ENCODE measurements around the gene ELMO1. TPM values are rescaled to one million over a fixed set of nuclear protein-coding genes. Genes with fewer than 3 reads are reported as not detected.

ELMO1 gene
- total and polyA plus RNA-seq, 2 of the 13 experiments (the other 11 are each of a cell fraction or from before 2014, with no cell fraction given), result 0.11 to 0.17 TPM

GRCh38 chr7:36971515-36972139 is 477.0 kb downstream of the ELMO1 start (continued):
- TF ChIP-seq GABPB1 (CRISPR knock-in tag; IDR thresholded peaks at IDR 0.05) (no peak; the same call in 1 of the 2 replicates), CHD4 (IDR thresholded peaks at IDR 0.05; ENCODE audit: borderline replicate concordance, low read length) (0 out of 2 replicates have a peak, but pooled peaks have one; percentile 82), SMAD9 (CRISPR knock-in tag; IDR thresholded peaks at IDR 0.05) (no peak), MIXL1 (CRISPR knock-in tag; IDR thresholded peaks at IDR 0.05) (peak; percentile 100), PRMT3 (CRISPR knock-in tag; IDR thresholded peaks at IDR 0.05; ENCODE audit: borderline replicate concordance, low read depth) (no peak), SMARCC2 (IDR thresholded peaks at IDR 0.05) (0 out of 2 replicates have a peak, but pooled peaks have one; percentile 44), ZBTB43 (CRISPR knock-in tag; conservative IDR thresholded peaks at IDR 0.05) (peak; percentile 54; the same call in 1 of the 2 replicates), ZFP1 (CRISPR knock-in tag; IDR thresholded peaks at IDR 0.05) (peak; percentile 79; the same call in 1 of the 2 replicates), USF2 (IDR thresholded peaks at IDR 0.05; ENCODE audit: low read depth, low read length) (no peak), USF2 (CRISPR knock-in tag; IDR thresholded peaks at IDR 0.05; ENCODE audit: borderline replicate concordance) (no peak; the same call in 1 of the 2 replicates), ZNF362 (CRISPR knock-in tag; IDR thresholded peaks at IDR 0.05; ENCODE audit: borderline replicate concordance) (peak; percentile 94), SATB2 (CRISPR knock-in tag; IDR thresholded peaks at IDR 0.05) (peak; percentile 29; the same call in 1 of the 2 replicates), KLF16 (CRISPR knock-in tag; IDR thresholded peaks at IDR 0.05) (peak in 1 of 2 experiments; percentile 57; a peak in 2 of 4 replicates), ZNF749 (CRISPR knock-in tag; IDR thresholded peaks at IDR 0.05; ENCODE audit: borderline replicate concordance) (no peak), MEIS2 (CRISPR knock-in tag; IDR thresholded peaks at IDR 0.05) (peak; percentile 92; the same call in 1 of the 2 replicates), ZBTB21 (CRISPR knock-in tag; IDR thresholded peaks at IDR 0.05) (peak; percentile 10; the same call in 1 of the 2 replicates), TARDBP (CRISPR knock-in tag; IDR thresholded peaks at IDR 0.05) (peak; percentile 64; the same call in 1 of the 2 replicates), ZFAT (CRISPR knock-in tag; conservative IDR thresholded peaks at IDR 0.05) (no peak), REPIN1 (CRISPR knock-in tag; IDR thresholded peaks at IDR 0.05; ENCODE audit: borderline replicate concordance, low read depth) (peak; percentile 20; the same call in 1 of the 2 replicates), FOXP4 (CRISPR knock-in tag; IDR thresholded peaks at IDR 0.05) (peak; percentile 98), ZNF619 (CRISPR knock-in tag; IDR thresholded peaks at IDR 0.05) (no peak), SIN3B (IDR thresholded peaks at IDR 0.05; ENCODE audit: low read length) (peak; percentile 31; the same call in 1 of the 2 replicates), FOSL2 (CRISPR knock-in tag; IDR thresholded peaks at IDR 0.05) (peak; percentile 93), ZNF3 (CRISPR knock-in tag; IDR thresholded peaks at IDR 0.05) (0 out of 2 replicates have a peak, but pooled peaks have one; percentile 48), ZNF720 (CRISPR knock-in tag; IDR thresholded peaks at IDR 0.05) (no peak)

Measured in HepG2 (cell line).